ENCODE results near the gene KRT85. TPM values are rescaled to one million over a fixed set of nuclear protein-coding genes. Genes with fewer than 3 reads are reported as not detected.

KRT85 gene
- total RNA-seq, 2 experiments from 2014 or later = not detected

- intact Hi-C loops (cut with micrococcal nuclease; ENCODE audit: unreplicated experiment) = no loop called here
- DNase-seq (ENCODE audit: low spot score) = no peak
- Histone ChIP-seq H3K4me2 (ENCODE audit: low read length) (no peak overlapping the region), H3K9me2 (ENCODE audit: insufficient read depth, low read length) (no peaks in the 10 kb centered on the region), H3K4me1 (ENCODE audit: insufficient read depth, low read length, poor library complexity, severe bottlenecking) (no peaks in the 10 kb centered on the region), H3K27ac (ENCODE audit: low read depth, low read length, poor library complexity, severe bottlenecking) (no peak overlapping the region), H3K36me3 (ENCODE audit: insufficient read depth, low read length) (no peaks in the 10 kb centered on the region), H2AFZ (ENCODE audit: low read length) (no peak overlapping the region), H3K4me3 (ENCODE audit: low read depth, low read length, poor library complexity, severe bottlenecking) (no peak overlapping the region), H3K79me2 (ENCODE audit: insufficient read depth, low read depth, low read length) (no peaks in the 10 kb centered on the region), H4K20me1 (ENCODE audit: insufficient read depth, low read length) (no peaks in the 10 kb centered on the region), H3K9me3 (ENCODE audit: low read length) (no peaks in the 10 kb centered on the region)
- ChIA-PET POLR2A (no interaction called here), CTCF (ENCODE audit: unreplicated experiment) (no interaction called here)
- TF ChIP-seq EZH2phosphoT487 (IDR thresholded peaks at IDR 0.05; ENCODE audit: borderline replicate concordance, low read depth, low read length) (no peak), CTCF (conservative IDR thresholded peaks at IDR 0.05; ENCODE audit: low read length) (no peak)
- BruUV-seq (replicated peaks) = no TSS peak
These were observed 45.9 kb downstream of the KRT85 start for GRCh38 chr12:52321418-52321817.

GRCh38 chr12:52320784-52321400, 46.4 kb downstream of the KRT85 start, which contains the start of gene KRT83:
Gene KRT83 (minus strand): TSS chr12:52321398. CDS start chr12:52321335, 63 bp downstream.
- H3K4me2 ChIP-seq (ENCODE audit: low read length) = no peak within 1 kb of the TSS
- no TSS peak for BruUV-seq (replicated peaks)
- H3K79me2 ChIP-seq (ENCODE audit: insufficient read depth, low read depth, low read length) = no peaks in the 10 kb centered on the region
- DNase-seq (ENCODE audit: low spot score) = no peak
- intact Hi-C loops (cut with micrococcal nuclease; ENCODE audit: unreplicated experiment) = no loop called here
- ChIA-PET POLR2A (interaction anchor here (0.7 kb wide), 1 partner anchor 9 kb away, joined by 3 read pairs; no protein-coding TSS in a partner anchor), CTCF (ENCODE audit: unreplicated experiment) (no interaction called here)
- H3K4me3 ChIP-seq (ENCODE audit: low read depth, low read length, poor library complexity, severe bottlenecking) = no peak within 1 kb of the TSS
- H2AFZ ChIP-seq (ENCODE audit: low read length) = no peak within 1 kb of the TSS
- H4K20me1 ChIP-seq (ENCODE audit: insufficient read depth, low read length) = no peaks in the 10 kb centered on the region
- no peaks in the 10 kb centered on the region for H3K9me2 ChIP-seq (ENCODE audit: insufficient read depth, low read length)
- H3K36me3 ChIP-seq (ENCODE audit: insufficient read depth, low read length) = no peaks in the 10 kb centered on the region
- no peaks in the 10 kb centered on the region for H3K4me1 ChIP-seq (ENCODE audit: insufficient read depth, low read length, poor library complexity, severe bottlenecking)
- no peak for TF ChIP-seq CTCF (conservative IDR thresholded peaks at IDR 0.05; ENCODE audit: low read length)
- TF ChIP-seq EZH2phosphoT487 (IDR thresholded peaks at IDR 0.05; ENCODE audit: borderline replicate concordance, low read depth, low read length) = no peak
- H3K27ac ChIP-seq (ENCODE audit: low read depth, low read length, poor library complexity, severe bottlenecking) = no peak within 1 kb of the TSS
- no peaks in the 10 kb centered on the region for H3K9me3 ChIP-seq (ENCODE audit: low read length)

GRCh38 chr12:52319097-52319496, 48.2 kb downstream of the KRT85 start:
- Histone ChIP-seq H3K27ac (ENCODE audit: low read depth, low read length, poor library complexity, severe bottlenecking) (no peak overlapping the region), H3K4me3 (ENCODE audit: low read depth, low read length, poor library complexity, severe bottlenecking) (no peak overlapping the region), H3K4me1 (ENCODE audit: insufficient read depth, low read length, poor library complexity, severe bottlenecking) (no peaks in the 10 kb centered on the region), H3K79me2 (ENCODE audit: insufficient read depth, low read depth, low read length) (no peaks in the 10 kb centered on the region), H4K20me1 (ENCODE audit: insufficient read depth, low read length) (no peaks in the 10 kb centered on the region), H2AFZ (ENCODE audit: low read length) (no peak overlapping the region), H3K36me3 (ENCODE audit: insufficient read depth, low read length) (no peaks in the 10 kb centered on the region), H3K4me2 (ENCODE audit: low read length) (no peak overlapping the region), H3K9me3 (ENCODE audit: low read length) (no peaks in the 10 kb centered on the region), H3K9me2 (ENCODE audit: insufficient read depth, low read length) (no peaks in the 10 kb centered on the region)
- ChIA-PET CTCF (ENCODE audit: unreplicated experiment) (interaction anchor here (0.6 to 1.1 kb wide), 2 partner anchors 94 to 920 kb away, joined by 3 read pairs; no protein-coding TSS in a partner anchor), POLR2A (no interaction called here)
- DNase-seq (ENCODE audit: low spot score) = peak; percentile 14
- TF ChIP-seq CTCF (conservative IDR thresholded peaks at IDR 0.05; ENCODE audit: low read length) (no peak), EZH2phosphoT487 (IDR thresholded peaks at IDR 0.05; ENCODE audit: borderline replicate concordance, low read depth, low read length) (no peak)
- BruUV-seq (replicated peaks) = no TSS peak
- intact Hi-C loops (cut with micrococcal nuclease; ENCODE audit: unreplicated experiment) = no loop called here
